HG02759 (cell line): ENCODE data around the gene KSR2.

Experiments
- ATAC-seq: cut with Tn5 transposase; IDR thresholded peaks from one replicate; pipeline ENCODE4 v1.9.1; 2021; ENCODE audit warnings: mild to moderate bottlenecking, moderate library complexity; ENCODE audit not compliant: unreplicated experiment

KSR2 gene

GRCh38 chr12:117702741-117703140 lies 266.0 kb downstream of the KSR2 start:
- no peak for ATAC-seq

GRCh38 chr12:117699575-117699974 lies 269.2 kb downstream of the KSR2 start:
- no peak for ATAC-seq

GRCh38 chr12:117699118-117699517 lies 269.7 kb downstream of the KSR2 start:
- ATAC-seq, result no peak

GRCh38 chr12:117695956-117696355 lies 272.8 kb downstream of the KSR2 start:
- ATAC-seq, result no peak

GRCh38 chr12:117692512-117692911 lies 276.3 kb downstream of the KSR2 start:
- ATAC-seq, result no peak

GRCh38 chr12:117689857-117690256 lies 278.9 kb downstream of the KSR2 start:
- no peak for ATAC-seq

GRCh38 chr12:117688446-117688845 lies 280.3 kb downstream of the KSR2 start:
- no peak for ATAC-seq

GRCh38 chr12:117686911-117687377 lies 281.8 kb downstream of the KSR2 start:
- no peak for ATAC-seq

- no peak for ATAC-seq
These were observed 282.6 kb downstream of the KSR2 start for GRCh38 chr12:117686210-117686609.

GRCh38 chr12:117685110-117685926 lies 283.5 kb downstream of the KSR2 start:
- no peak for ATAC-seq

- no peak for ATAC-seq
These were observed 284.3 kb downstream of the KSR2 start for GRCh38 chr12:117684471-117684870.

- ATAC-seq, result no peak
These were observed 288.5 kb downstream of the KSR2 start for GRCh38 chr12:117680312-117680711.

- no peak for ATAC-seq
These were observed 289.0 kb downstream of the KSR2 start for GRCh38 chr12:117679776-117680175.

- ATAC-seq, result no peak
These were observed 294.0 kb downstream of the KSR2 start for GRCh38 chr12:117674763-117675162.

GRCh38 chr12:117674313-117674712 lies 294.5 kb downstream of the KSR2 start:
- no peak for ATAC-seq

- ATAC-seq, result no peak
These were observed 297.1 kb downstream of the KSR2 start for GRCh38 chr12:117671734-117672133.

GRCh38 chr12:117664169-117664568 lies 304.6 kb downstream of the KSR2 start:
- no peak for ATAC-seq

- ATAC-seq, result no peak
These were observed 306.0 kb downstream of the KSR2 start for GRCh38 chr12:117662620-117663395.

GRCh38 chr12:117662220-117662619 lies 306.6 kb downstream of the KSR2 start:
- no peak for ATAC-seq

GRCh38 chr12:117661471-117661870 lies 307.3 kb downstream of the KSR2 start:
- no peak for ATAC-seq

- no peak for ATAC-seq
These were observed 307.9 kb downstream of the KSR2 start for GRCh38 chr12:117660896-117661295.

- no peak for ATAC-seq
These were observed 310.6 kb downstream of the KSR2 start for GRCh38 chr12:117658226-117658625.
